Nephron progenitor cell (in vitro differentiated cells): Measurements from ENCODE around the gene FKBP4.
A peak's percentile ranks its signal among the peaks of the same experiment; 100 is the strongest.

Source experiments
- DNase-seq: peaks from one replicate; pipeline ENCODE4 v3.0.0; 2021
- H3K27ac Mint-ChIP-seq: 2 replicates; pipeline ENCODE4 v1.8.0; 2021; ENCODE audit warnings: mild to moderate bottlenecking, moderate library complexity, mixed read lengths
- H3K27me3 Mint-ChIP-seq: 2 replicates; pipeline ENCODE4 v1.8.0; 2021; ENCODE audit warnings: mild to moderate bottlenecking, low read depth, mixed read lengths; ENCODE audit not compliant: poor library complexity
- H3K36me3 Mint-ChIP-seq: 2 replicates; pipeline ENCODE4 v1.8.0; 2021; ENCODE audit warnings: low read depth, mixed read lengths
- H3K4me1 Mint-ChIP-seq: 2 replicates; pipeline ENCODE4 v1.8.0; 2021; ENCODE audit warnings: mixed read lengths
- H3K4me3 Mint-ChIP-seq: 2 replicates; pipeline ENCODE4 v1.8.0; 2021; ENCODE audit warnings: mild to moderate bottlenecking, moderate library complexity, mixed read lengths
- H3K9me3 Mint-ChIP-seq: 2 replicates; pipeline ENCODE4 v1.8.0; 2021; ENCODE audit warnings: mild to moderate bottlenecking, moderate library complexity, mixed read lengths
- TF ChIP-seq, protein P1 (sequence below): fragments of 200-600 bp; sonication (generic); IDR thresholded peaks from 2 replicates; pipeline ENCODE4 v1.5.0; 2021; ENCODE audit warnings: antibody characterized with exemption

The FKBP4 gene

DNA sequence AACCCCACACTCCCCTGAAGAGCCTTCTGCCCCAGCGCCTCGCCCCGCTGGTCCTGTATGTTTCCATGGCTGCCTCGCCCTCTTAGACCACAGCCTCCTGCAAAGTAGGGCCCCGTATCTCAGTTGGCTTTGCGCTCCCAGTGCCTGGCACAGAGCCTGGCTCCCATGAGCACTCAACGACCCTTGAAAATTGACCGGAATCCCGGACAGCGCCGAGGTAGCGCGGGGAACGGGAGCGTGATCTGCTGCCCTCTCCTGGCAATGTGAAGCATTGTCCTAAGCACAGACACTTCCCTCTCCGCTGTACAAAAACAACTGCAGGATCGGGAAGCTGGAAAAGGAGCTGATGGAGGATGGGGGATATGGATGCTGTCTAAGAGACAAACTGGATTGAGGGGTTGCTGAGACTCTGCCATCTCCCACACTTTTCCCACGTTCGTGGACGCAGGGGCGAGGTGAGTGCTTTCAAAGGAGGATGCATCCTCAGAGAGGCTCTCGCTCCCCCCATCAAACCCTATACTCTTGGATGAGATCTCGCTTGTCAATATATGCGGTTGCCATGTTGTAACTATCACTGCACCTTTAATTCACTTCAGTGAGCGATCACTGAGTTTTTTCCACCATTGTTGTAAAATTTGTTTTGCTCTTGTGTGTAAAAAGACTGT, 10.7 kb upstream of the FKBP4 start:
- peak; percentile 73 for DNase-seq
- TF ChIP-seq, protein P1, sequence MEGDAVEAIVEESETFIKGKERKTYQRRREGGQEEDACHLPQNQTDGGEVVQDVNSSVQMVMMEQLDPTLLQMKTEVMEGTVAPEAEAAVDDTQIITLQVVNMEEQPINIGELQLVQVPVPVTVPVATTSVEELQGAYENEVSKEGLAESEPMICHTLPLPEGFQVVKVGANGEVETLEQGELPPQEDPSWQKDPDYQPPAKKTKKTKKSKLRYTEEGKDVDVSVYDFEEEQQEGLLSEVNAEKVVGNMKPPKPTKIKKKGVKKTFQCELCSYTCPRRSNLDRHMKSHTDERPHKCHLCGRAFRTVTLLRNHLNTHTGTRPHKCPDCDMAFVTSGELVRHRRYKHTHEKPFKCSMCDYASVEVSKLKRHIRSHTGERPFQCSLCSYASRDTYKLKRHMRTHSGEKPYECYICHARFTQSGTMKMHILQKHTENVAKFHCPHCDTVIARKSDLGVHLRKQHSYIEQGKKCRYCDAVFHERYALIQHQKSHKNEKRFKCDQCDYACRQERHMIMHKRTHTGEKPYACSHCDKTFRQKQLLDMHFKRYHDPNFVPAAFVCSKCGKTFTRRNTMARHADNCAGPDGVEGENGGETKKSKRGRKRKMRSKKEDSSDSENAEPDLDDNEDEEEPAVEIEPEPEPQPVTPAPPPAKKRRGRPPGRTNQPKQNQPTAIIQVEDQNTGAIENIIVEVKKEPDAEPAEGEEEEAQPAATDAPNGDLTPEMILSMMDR: peak; percentile 88
- peaks cover 18% of the 10 kb centered on the region for H3K4me1 Mint-ChIP-seq
- no peak overlapping the region for H3K27ac Mint-ChIP-seq
- H3K4me3 Mint-ChIP-seq: no peak overlapping the region
- peaks cover 36% of the 10 kb centered on the region for H3K27me3 Mint-ChIP-seq
- no peaks in the 10 kb centered on the region for H3K9me3 Mint-ChIP-seq
- no peaks in the 10 kb centered on the region for H3K36me3 Mint-ChIP-seq

DNA sequence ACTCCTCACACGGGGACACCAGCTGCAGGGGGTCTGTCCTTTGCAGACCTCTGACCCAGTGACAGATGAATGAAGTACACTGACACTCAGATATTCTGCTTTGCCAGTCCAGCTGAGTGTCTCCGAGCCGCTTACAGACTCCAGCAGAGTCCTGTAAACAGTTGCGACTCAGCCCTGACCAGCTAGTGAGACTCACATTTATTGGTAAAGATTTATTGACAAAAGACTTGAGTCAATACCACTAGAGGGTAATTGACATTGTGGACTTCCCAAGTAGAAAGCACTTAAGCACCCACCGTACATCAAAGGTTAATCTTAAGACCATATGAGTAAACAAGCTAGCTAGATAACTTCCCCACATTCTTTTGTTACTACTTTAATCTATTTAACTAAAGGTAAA, 9.8 kb upstream of the FKBP4 start:
- Mint-ChIP-seq H3K9me3 (no peaks in the 10 kb centered on the region), H3K27me3 (peaks cover 45% of the 10 kb centered on the region), H3K4me1 (peaks cover 18% of the 10 kb centered on the region), H3K27ac (no peak overlapping the region), H3K36me3 (no peaks in the 10 kb centered on the region), H3K4me3 (no peak overlapping the region)
- TF ChIP-seq, protein P1: no peak
- no peak for DNase-seq

DNA sequence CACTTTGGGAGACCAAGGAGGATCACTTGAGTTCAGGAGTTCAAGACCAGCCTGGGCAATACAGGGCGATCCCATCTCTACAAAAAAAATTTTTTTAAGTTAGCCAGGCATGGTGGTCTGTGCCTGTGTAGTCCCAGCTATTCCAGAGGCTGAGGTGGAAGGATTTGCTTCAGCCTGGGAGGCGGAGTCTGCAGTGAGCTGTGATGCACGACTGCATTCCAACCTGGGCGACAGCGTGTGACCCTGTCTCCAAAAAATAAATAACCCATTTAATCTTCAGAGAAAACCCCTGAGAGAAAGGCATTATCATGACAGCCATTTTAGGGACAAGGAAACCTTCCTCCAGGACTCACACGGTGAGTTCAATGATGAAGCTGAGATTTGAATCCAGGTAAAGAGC, 3.7 kb upstream of the FKBP4 start:
- Mint-ChIP-seq H3K27me3 (peaks cover 33% of the 10 kb centered on the region), H3K27ac (no peak overlapping the region), H3K9me3 (no peaks in the 10 kb centered on the region), H3K36me3 (no peaks in the 10 kb centered on the region), H3K4me1 (peaks cover 25% of the 10 kb centered on the region), H3K4me3 (no peak overlapping the region)
- DNase-seq: peak; percentile 53
- TF ChIP-seq, protein P1: no peak

DNA sequence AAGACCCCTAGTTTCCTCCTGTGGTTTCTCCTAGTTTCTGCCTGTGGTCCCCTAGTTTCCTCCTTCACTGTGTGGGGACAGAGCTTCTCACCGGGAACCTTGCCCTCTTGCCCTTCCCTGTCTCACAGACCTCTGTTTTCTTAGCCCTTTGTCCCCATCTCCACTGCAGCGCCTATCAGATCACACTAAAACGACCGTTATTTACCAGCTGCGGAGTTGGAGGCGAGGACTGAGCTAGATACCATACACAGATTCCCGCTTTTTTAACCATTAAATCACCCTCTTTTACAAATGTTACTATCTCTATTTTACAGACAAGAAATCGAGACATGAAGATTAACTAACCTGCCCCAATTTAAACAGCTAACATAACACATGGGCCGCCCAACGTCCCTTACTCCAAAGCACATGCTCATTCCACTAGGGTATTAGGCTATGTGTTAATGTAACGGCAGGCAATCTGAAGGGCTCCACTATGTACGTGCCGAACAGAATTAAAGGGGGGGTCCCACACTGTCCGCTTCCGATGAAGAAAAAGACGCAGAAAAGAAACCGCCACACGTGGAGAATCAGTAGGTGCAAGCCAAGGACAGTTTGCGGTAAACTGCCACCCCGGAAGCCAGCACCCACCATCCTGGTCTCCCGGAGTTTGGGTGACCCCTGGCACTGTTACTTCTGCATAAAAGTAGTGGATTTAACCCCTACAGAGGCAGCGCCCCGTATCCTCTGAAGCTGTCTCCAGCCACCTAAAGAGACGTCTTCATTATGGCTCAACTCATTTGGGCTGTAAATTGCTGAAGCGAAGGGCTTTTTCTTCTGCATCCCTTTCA, 1.9 kb upstream of the FKBP4 start:
- peaks cover 43% of the 10 kb centered on the region for H3K4me1 Mint-ChIP-seq
- H3K36me3 Mint-ChIP-seq: peaks cover 12% of the 10 kb centered on the region
- H3K27me3 Mint-ChIP-seq: peaks cover 33% of the 10 kb centered on the region
- peak overlapping the region; percentile 77 for H3K4me3 Mint-ChIP-seq
- peak overlapping the region; percentile 16 for H3K27ac Mint-ChIP-seq
- TF ChIP-seq, protein P1: no peak
- no peak for DNase-seq
- no peaks in the 10 kb centered on the region for H3K9me3 Mint-ChIP-seq

DNA sequence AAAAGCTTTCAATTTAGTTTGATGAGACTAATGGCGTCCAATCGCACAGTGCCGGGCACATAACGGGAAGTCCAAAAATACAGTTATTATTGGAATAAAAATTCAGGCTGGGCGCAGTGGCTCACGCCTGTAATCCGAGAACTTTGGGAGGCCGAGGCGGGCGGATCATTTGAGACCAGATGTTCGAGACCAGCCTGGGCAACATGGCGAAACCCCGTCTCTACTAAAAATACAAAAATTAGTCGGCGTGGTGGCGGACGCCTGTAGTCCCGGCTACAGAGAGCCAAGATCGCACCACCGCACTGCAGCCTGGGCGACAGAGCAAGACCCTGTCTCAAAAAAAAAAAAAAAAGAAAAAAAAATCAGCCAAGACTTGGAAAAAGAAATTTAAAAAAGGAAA, 1.2 kb upstream of the FKBP4 start:
- Mint-ChIP-seq H3K9me3 (no peaks in the 10 kb centered on the region), H3K4me1 (peaks cover 45% of the 10 kb centered on the region), H3K27me3 (peaks cover 28% of the 10 kb centered on the region), H3K36me3 (peaks cover 19% of the 10 kb centered on the region), H3K27ac (no peak overlapping the region), H3K4me3 (peak overlapping the region; percentile 77)
- no peak for DNase-seq
- TF ChIP-seq, protein P1: no peak
